K562 treated with DMSO at 1 percent for 48 hours (cell line): ENCODE data around the gene ADO. TPM values are rescaled to one million over a fixed set of nuclear protein-coding genes. Genes with fewer than 3 reads are reported as not detected.

ENCODE experiments used
- total RNA-seq: library from RNA; unstranded; fragments of 300-600 nt; gene quantifications from 2 replicates; pipeline ENCODE4 v1.2.3, GENCODE V29; 2022; ENCODE audit warnings: low replicate concordance; ENCODE audit errors: extremely low read depth

ADO gene
- not detected in 2 replicates for total RNA-seq

GRCh38 chr10:62804356-62805230 lies at the start of gene ADO:
Gene ADO (plus strand): TSS chr10:62804720. CDS start chr10:62805060, 340 bp downstream.

DNA sequence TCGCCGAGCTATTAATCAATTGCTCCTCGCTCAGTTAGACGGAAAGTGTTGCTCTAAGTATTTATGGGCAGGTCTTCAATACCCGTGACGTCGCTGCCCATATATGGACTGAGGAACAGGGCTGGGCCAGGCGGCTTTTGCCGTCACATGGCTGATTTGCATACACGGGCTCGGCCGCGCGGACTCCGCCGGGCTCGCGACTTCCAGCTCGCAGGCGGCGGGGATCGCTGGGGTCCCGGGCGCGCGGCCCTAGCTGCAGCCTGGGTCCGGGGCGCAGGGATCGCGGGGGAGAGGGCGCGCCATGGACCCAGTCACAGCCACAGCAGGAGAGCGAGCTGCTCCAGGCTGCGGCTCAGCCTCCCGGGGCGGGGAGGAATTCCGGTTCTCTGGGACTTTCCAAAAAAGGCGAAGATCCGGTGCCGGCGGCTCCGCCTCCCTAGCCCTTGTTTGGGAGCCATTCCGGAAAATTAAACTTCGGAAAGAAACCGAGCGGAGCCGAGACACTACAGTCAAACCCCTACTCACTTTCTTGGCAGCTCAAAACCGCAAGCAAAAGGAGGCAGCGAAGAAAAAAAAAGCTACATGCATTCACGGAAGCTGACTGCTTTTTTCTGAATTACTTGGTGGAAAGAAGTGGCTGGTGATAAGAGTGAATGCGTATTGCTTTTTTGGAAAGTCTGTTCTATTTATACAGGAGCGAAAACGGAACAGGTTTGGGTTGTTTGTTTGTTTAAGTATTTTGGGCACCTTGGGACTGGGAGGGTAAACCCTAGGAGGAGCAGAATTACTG lies 12.0 kb downstream of the ADO start, which contains the start of gene EGR2:
EGR2 (minus strand) TSS at position 36 of the 790 bp plus-strand sequence. CDS start 337 bp downstream, outside the sequence.

Other genes with a start within 250 kb of the ADO start
- gene EGR2, start 11.6 kb downstream of the ADO start, total RNA-seq = not detected in 2 replicates